ENCODE data around the gene FGF4.

FGF4 gene, protein sequence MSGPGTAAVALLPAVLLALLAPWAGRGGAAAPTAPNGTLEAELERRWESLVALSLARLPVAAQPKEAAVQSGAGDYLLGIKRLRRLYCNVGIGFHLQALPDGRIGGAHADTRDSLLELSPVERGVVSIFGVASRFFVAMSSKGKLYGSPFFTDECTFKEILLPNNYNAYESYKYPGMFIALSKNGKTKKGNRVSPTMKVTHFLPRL

DNA sequence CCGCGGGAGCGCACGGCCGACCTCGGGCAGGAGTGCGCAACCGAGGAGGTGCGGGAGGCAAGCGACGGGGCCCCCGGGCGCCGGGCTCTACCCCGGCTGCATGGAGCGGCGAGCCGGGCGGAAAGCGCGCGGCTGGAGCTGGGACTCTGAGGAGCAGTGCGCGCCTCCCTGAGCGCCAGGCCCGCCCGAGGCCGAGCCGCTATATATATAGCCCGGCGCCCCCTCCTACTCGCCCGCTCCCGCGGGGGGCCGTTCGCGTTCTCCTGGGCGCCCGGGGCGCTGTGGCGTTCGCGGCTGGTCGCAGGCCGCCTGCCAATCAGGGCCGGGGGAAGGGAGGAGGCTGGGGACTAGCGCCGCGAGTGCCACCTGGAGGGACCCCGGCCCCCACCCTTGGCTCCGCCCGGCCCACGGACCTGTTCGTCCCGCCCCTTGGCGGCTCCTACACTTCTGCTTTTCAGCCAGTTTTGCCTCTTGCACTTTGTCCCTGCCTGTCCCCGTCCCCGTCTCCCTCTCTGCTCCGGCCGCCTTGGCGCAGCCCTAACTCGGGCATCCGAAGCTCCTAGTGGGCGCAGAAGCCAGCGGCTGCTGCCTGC is at the start of gene FGF4:
Gene FGF4 (minus strand): TSS at position 179 of the 593 bp plus-strand sequence. CDS start 257 bp downstream, outside the sequence.
- DNase-seq: no peak

DNA sequence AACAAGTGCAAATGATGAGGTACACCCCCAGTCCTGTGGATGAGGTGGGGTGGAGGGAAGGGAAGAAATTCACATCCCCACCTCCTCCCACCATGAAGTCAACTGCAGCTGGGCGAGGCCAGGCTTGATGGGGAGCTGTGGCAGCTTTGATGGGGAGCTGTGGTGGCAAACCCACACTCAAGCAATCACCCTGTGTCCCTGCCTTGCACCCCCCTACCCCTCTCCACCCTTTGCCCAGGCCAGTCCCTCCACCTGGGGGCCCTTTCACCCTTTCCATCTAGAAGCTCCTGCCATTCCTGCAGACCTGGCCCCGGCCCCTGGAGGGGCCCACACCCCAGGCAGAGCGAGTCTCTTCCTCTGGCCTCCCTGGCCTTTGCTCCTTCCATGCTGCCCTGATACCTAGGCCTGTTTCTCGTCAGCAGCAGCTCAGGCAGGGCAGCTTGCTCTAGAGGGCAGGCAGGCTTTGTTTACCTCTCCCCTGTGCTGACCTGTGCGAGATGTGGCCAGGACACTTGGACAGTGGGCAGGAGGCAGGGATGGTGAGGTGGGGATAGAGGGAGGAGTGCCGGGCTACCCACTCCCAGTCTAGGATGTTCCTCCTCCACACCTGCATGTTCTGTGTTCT is 48.6 kb upstream of the FGF4 start:
- DNase-seq: no peak

DNA sequence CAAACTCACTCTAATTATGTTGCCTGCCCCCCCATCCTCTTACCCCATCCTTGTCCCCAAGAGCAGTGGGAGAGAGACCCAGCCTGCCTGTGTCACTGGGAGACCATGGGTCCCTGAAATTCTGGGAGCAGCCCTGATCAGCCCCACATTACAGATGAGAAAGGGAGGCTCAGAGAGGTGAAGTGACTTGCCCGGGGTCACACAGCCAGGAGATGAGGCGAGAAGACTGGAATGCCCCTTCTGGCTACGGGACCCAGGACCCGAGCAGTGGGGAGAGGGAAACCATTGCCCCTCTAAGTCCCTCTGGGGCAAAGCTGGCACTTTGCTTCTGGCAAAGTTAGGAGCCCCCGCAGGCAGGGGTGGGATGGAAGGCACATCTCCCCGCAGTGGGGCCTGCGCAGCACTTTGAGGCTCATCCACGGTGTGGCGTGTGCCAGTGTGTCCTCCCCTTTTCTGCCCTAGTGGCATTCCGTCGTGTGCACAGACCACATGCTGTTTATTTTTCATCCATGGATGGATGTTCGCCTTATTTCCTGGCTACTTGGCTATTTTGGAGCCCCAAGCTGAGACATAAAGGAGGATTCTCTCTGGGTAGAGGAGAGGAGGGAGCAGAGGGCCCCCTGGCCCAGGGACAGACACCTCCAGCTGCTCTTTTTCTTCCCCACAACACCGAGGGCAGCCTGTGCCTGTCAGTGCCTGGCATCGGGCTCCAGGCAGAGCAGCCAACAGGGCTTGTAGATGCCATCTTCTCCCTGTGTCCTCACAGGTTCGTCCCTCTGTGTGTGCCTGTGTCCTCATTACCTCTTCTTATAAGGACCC is 47.7 kb upstream of the FGF4 start:
- DNase-seq: no peak

DNA sequence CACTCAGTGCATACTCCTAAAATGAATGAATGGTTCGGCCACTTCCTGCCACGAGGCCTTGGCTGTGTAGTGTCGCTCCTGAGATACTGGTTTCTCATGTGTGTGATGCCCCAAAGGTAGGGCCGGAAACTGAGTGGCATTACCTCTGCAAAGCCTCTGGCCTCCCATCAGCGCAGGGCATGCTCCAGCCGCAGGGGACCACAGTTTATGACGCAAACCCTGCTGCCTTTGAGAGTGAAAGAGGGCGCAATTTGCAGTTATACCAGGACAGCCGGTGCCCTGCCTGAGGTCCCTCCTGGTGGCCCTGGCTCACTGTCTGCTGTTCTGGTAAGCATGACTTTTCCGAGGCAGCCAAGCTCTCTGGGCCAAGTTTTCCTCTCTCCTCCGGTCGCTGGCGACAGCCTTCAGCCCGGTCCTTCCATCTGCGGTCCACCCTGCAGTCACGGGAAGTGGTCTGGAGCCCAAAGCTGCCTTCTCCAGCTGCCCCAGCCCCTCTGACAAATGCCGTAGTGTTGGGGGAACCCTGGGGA is 46.4 kb upstream of the FGF4 start:
- no peak for DNase-seq

DNA sequence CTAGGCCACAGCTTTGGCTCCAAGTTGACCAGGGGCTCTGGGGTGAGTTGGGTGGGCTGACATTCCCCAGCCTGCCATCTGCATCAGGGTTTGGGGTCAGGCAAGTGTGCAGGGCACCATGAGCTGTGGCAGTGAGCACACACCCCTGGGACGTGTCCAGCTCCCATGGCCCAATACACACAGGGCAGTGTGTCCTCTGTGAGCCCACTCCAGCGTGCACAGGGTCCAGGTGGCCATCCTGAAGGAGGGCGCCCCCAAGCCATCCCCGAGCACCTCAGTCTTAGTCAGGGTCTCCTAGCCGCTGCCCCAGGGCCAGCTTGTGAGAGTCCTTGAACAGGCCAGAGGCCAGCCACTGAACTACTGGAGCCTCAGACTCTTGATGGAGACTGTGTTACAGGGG is 45.3 kb upstream of the FGF4 start:
- no peak for DNase-seq

DNA sequence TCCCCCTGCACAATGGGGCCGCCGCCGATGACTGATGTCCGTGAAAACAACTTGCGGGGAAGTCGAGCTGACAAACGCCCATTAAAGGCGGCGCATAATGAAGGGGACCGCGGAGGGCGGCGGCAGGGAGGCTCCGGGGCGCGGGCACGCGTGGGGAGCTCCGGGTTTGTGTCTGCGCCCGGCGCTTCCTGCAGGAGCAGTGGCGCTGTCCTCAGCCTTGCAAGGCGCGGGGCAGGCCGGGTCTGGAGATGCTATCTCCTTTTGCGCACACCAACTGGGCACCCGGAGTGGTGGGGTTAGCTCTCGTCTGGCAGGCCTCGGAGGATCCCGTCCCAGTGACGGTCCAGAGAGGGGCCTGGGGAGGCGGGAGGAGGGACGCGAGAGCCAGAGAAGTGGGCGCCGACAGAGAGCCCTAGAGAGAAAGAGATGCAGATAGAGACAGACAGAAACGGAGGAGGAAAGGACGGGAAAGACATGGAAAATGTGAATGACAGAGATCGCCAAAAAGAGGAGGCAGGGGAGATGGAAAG is 44.5 kb upstream of the FGF4 start:
- no peak for DNase-seq

DNA sequence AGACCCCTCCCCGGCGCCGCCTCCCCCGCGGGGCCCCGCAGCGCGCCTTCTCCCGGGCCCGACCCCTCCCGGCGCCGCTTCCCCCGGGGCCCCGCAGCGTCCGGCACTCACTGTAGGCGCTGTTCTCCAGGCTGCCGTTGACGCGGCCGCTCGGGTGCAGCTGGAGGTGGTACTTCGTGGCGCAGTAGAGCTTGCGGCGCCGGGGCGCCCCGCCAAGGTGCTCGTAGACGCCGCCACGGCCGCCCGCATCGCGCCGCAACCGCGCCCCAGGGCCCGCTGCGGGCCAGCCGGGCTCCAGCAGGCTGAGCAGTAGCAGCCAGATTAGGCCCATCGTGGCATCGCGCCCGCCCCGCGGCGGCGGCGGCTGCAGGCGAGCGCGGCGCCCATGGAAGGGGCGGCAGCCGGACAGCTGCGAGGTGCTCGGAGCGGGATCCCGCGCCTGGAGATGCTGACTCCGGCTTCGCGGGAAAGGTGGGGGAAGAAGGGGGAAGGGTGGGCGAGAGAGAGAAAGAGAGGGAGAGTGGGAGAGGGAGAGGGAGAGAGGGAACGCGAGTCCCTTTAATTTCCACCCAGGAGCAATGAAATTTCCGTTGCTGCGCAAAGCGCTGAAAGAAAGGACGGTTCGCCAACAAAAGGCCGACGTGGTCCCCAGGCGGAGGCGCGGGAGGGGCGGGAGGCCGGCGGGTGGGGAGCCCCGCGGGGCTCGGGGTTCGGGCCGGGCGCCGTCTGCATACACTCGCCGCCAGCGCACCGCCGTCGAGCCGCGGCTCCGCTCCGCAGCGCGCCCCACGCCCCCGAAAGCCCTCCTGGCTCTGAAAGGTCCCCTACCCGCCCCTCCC is 43.7 kb upstream of the FGF4 start, which contains the start of gene FGF3:
Gene FGF3 (minus strand): TSS at position 814 of the 839 bp plus-strand sequence. CDS start 483 bp downstream, at position 331.
- DNase-seq: no peak

DNA sequence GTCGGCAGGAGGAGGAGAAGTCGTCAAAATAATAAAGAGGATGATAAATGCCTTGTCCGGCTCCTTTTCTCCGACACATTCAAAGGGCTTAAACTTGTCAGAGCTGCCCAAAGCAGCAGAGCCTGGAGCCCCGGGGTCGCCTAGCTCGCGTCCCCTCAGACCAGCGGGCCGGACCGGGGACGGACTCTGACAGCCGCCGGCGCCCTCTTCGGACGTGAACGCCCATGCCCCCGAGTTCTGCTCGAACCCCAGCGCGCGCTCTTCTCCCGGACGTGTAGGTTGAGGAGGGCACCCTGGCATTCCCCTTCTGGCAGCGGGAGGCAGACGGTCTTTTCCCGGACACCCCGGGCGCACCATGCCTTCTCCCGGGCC is 43.1 kb upstream of the FGF4 start:
- no peak for DNase-seq

DNA sequence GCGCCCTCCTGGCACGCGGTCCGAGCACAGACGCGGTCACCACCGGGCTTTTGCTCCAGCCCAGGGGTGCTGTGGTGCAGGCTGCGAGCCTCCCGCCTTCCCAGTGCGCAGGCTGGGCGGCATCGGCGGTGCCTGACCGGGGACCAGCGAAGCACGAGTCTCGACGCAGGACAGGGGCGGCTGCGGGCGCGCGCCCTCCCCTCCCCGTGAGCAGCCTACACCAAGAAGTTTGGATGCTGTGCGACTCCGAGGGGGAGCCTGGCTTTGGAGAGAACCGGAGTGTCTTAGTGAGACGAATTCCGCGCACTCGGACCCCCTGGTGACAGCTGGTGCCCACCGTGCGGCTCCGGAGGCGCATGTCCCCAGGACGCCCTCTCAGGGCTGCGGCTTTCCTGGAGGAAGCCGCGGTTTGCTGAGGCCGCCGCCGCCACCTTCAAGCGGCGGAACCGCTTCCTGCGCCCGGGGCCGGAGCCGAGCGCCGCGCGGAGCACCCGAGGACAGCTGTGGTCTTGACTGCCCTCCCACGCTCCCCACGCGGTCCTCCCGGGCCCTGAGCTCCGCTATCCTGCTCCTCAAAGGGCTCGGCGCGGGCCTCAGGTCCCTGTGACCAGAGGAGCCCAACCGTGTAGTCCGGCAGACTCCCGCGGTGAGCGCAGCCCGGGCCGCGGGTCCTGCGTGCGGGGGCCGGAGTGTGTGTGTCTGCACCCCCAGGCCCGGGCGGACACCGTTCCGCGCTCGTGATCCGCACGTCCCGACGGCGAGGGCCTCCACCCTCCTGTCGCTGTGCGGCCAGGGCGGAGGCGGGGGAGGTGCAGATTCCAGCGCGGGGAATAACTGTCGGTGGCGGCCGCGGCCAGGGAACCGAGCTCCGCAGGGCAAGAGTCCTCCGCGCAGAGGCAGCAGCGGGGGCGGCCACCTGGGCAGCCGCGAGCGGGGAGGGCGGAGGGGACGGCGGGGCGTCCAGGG is 42.4 kb upstream of the FGF4 start:
- no peak for DNase-seq

DNA sequence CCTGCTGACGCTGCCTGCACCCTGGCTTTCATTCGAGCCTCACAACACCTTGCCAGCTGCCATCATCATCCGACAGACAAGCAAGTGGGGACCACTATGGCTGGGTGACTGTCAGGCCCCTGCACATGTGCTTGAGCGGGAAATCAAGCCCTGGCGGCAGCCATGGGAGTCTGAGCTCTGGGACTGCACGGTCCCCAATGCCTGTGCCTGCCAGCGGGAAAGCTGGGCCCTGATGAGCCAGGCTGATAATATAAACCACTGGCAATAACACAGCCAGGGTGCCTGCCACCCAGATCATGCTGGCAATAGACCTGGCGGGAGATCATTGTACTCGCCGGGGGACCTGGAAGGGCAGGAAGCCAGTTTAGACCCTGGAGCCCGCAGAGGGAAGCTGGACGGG is 41.5 kb upstream of the FGF4 start:
- no peak for DNase-seq

DNA sequence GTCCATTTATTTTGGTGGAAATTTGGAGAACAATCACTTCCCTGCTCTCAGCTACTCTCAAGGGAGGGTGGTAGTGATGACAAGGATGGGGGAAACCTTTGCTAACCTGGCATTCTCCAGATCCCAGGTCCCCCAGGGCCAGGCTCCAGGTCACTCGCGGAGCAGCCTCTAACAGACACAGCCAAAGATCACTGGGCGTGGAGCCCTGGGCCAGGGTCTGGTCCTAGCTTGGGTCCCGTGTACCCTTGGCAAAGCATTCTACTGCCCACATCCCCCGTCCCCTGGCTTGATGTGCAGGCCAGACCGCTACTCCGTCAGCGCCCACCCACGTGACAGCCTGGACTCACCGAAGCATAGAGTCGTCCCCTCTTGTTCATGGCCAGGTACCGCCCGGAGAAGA is 40.8 kb upstream of the FGF4 start:
- DNase-seq: no peak

DNA sequence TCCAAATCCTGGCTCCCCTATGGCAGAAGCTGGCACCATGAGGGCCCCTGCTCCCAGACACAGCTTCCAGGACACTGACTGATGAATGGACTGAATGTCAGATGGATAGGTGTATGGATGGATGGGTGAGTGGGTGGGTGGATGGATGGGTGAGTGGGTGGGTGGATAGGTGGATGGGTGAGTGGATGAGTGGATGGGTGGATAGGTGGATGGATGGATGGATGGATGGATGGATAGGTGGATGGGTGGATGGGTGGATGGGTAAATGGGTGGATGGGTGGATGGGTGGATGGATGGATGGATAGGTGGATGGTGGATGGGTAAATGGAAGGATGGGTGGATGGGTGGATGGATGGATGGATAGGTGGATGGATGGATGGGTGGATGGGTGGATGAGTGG is 39.8 kb upstream of the FGF4 start:
- no peak for DNase-seq

DNA sequence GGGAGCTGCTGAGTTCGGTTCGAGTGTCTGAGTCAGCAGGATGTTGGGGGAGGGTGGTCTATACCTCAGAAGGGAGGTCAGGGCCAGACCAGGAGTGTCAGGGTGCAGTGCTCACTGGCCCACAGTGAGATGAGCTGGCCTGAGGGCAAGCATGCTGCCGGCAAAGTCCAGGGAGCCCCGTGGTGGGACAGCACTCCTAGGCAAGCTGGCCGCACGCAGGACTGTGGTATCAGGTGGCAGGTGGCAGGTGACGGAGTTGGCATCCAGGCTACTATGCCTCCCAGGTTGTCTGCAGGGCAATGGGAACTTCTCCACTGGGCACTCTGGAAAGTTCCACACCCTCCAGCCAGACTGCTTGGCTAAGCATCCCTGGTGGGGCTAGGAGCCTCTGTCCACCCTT is 39.3 kb upstream of the FGF4 start:
- no peak for DNase-seq

DNA sequence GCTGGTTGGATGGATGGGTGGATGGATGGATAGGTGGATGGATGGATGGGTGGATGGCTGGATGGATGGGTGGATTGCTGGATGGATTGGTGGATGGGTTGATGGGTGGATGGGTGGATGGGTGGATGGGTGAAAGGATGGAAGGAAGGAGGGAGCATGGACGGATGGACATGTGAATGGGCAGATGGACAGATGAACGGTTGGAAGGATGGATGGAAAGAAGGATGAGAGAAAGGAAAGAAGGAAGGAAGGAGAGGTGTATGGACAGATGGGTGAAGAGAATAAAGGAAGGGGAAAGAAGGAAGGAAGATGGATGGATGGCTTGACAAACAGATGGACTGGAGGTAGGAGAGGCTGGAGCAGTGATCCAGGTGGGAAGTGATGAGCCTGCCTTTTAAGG is 38.7 kb upstream of the FGF4 start:
- DNase-seq: no peak

DNA sequence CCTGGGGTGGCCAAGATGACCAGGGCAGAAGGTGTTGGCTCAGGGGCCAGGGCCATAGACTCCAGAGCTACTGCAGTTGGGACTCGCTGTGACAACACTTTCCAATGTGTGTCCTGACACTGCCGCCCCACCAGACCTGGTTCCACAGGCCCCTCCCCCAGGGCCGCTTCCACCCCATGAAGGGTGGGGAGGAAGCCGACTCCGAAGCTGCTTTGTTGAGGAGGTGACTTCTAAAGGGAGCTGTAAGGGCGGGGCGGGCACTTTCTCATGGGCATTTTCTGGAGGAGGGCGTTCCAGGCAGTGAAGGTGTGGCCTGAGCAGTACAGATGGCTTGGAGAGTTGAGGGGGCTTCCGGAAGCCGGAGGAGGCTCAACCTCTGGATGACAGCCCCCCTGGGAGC is 37.8 kb upstream of the FGF4 start:
- DNase-seq: no peak

DNA sequence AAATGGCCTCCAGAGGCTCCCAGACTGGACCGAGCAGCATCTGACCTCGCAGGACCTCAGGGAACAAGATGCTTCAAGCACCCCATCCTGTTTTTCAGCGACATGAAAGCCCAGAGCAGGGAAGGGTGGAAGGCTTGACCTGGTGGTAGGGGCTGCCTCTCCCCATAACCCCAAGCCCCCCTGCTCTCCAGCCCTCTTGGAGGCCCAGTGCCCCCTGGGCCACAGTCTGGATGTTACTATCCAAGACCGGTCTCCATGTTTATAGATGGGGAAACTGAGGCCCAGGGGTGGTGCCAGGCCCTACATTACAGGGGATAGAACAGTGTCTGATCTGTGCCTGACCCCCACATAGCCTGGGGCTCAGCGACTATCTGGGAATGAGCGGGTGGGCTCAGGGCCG is 37.1 kb upstream of the FGF4 start:
- DNase-seq: no peak

DNA sequence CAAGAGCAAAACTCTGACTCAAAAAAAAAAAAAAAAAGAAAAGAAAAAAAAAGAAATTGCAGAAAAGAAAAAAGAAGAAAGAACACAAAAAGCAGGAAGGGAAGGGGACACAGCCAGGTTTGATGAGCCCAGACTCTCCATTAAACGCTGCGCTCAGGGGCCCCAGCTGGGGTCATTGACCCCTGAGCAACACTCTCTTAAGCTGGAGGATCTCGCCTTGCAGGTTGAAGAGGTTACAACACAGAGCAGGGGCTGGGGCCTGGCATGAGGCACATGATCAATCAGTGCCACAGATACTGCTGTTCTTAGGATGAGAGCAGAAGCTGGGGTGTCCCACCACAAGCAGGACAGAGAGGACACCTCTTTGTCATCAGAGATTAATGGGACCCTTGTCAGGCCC is 36.3 kb upstream of the FGF4 start:
- DNase-seq: no peak

DNA sequence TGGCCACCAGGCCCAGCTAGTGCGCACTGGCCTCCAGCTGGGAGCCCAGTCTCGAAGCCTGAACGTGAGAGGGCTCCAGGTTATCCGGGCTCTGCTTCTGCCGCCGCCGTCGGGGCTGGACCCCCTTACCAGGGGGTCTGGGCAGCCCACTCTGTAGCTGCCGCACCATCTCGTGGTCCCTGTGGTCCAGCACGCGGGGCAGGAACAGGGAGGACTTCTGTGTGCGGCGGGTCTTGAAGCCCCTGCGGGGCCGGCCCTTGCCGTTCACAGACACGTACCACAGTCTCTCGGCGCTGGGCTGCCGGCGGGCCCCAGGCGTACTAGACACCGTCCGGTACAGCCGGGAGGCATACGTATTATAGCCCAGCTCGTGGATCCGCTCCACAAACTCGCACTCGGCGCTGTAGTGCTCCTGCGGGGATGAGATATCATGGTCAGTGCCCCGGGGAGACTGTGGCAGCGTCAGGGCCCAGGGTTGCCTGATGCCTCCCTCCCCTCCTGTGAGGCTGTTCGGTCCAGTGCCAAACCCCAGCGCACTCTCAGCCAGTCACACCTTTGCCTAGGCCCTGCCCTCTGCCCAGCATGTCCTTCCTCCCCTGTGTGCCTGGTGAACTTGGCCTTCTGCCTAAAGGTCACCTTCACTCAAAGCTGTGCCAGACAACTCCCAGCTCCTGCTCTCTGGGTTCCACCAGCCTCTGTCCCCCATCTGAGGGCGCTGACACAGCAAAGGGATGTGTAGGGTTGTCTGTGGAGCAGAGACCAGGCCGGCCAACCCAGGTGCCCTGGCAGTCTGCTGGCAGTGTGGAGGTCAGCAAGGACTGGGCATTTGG is 35.4 kb upstream of the FGF4 start:
- DNase-seq: no peak

DNA sequence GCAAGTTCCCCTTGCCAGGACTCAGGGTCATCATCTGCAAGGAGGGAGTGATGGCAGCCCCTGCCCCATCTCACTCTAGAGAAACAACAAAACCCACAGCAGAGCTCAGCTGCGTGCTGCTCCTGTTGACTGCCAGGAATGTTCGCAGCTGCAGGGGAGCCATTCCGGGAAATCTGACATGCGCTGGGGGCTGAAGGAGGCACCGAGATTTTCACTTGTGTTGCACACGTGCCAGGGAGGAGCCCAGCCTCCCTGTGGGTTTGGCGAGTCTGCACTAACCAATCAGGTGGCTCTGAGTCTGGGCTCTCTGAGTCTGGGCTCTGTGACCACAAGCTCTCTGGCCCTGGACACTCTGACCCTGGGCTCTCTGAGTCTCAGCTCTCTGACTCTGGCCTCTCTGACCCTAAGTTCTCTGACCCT is 33.5 kb upstream of the FGF4 start:
- no peak for DNase-seq
